HepG2 (cell line): Measurements from ENCODE around the gene TSPAN8. TPM values are rescaled to one million over a fixed set of nuclear protein-coding genes. Genes with fewer than 3 reads are reported as not detected.

Experiments used
- ATAC-seq: fragments of 200-7000 bp; cut with Tn5 transposase; 3 replicates; pipeline ENCODE4 v1.9.1; 2020; ENCODE audit warnings: mild to moderate bottlenecking, moderate library complexity
- BruUV-seq: library from RNA; stranded (reverse); fragments of 400-500 nt; replicated peaks from 2 replicates; lab custom pipeline; 2021; lab: Mats Ljungman, UMichigan
- CTCF ChIA-PET: fragments of 300-600 bp; formaldehyde crosslinking; extraction: SDS; loops from one replicate; lab custom pipeline; 2021; ENCODE audit warnings: low total read pairs, inconsistent platforms, low intra/inter-chr PET ratio; lab: Yijun Ruan, JAX
- POLR2A ChIA-PET: fragments of 350-600 bp; sonication (Branson Sonifier 250); formaldehyde crosslinking; loops from one replicate; lab custom pipeline; 2020; ENCODE audit warnings: antibody characterized with exemption, inconsistent platforms; lab: Yijun Ruan, JAX
- DNase-seq: peaks from one replicate; pipeline ENCODE4 v3.0.0-alpha.2; 2015; ENCODE audit warnings: low spot score
- FAIRE-seq: peaks from 3 replicates; lab custom pipeline; 2011; peaks lifted over from hg19 to GRCh38; lab: Jason Lieb, UNC
- H2AFZ ChIP-seq: one replicate; pipeline ENCODE4 v1.6.1; 2011; ENCODE audit warnings: low read length, inconsistent platforms
- H3K27ac ChIP-seq: fragments of 300-600 bp; 3 replicates; pipeline ENCODE4 v1.8.0; 2011; ENCODE audit warnings: mixed run types, mild to moderate bottlenecking, mixed read lengths, low read length, inconsistent platforms; ENCODE audit not compliant: insufficient read depth; ENCODE audit errors: extremely low read length
- H3K27me3 ChIP-seq, 2 experiments: fragments of 200-600 bp in 1 of 2; 2 replicates in 1 of 2; 3 replicates in 1 of 2; pipeline versions ENCODE4 v1.6.0 to v1.8.0; 2011; ENCODE audit warnings: low read length in 2 of 2, mild to moderate bottlenecking in 2 of 2, moderate library complexity in 2 of 2, inconsistent platforms in 1 of 2; ENCODE audit not compliant: insufficient read depth in 2 of 2, control insufficient read depth in 1 of 2
- H3K36me3 ChIP-seq, 2 experiments: fragments of 200-600 bp in 1 of 2; replicated peaks in 1 of 2; 2 replicates in 1 of 2; 3 replicates in 1 of 2; pipeline versions ENCODE4 v1.5.1 to v1.8.0; 2011; ENCODE audit warnings: low read length in 2 of 2, inconsistent platforms in 1 of 2; ENCODE audit not compliant: insufficient read depth in 2 of 2, control insufficient read depth in 1 of 2
- H3K4me1 ChIP-seq: 2 replicates; pipeline ENCODE4 v1.5.1; 2012; ENCODE audit warnings: low read length, inconsistent platforms; ENCODE audit not compliant: insufficient read depth
- H3K4me2 ChIP-seq: 2 replicates; pipeline ENCODE4 v1.6.0; 2011; ENCODE audit warnings: low read depth, low read length, inconsistent platforms
- H3K4me3 ChIP-seq, 3 experiments: fragments of 200-600 bp in 1 of 3; sonication (generic), shearing (Covaris generic) in 1 of 3; replicated peaks in 1 of 3; 2 replicates each; pipeline ENCODE4 v1.5.1; 2011 to 2016; ENCODE audit warnings: low read length in 3 of 3, inconsistent platforms in 2 of 3, low read depth in 2 of 3, mild to moderate bottlenecking in 2 of 3, control low read depth in 1 of 3, mixed read lengths in 1 of 3; ENCODE audit not compliant: insufficient read depth in 1 of 3
- H3K79me2 ChIP-seq: one replicate; pipeline ENCODE4 v1.6.1; 2011; ENCODE audit warnings: low read length, inconsistent platforms; ENCODE audit not compliant: insufficient read depth
- H3K9ac ChIP-seq: 2 replicates; pipeline ENCODE4 v1.6.0; 2011; ENCODE audit warnings: mild to moderate bottlenecking, low read depth, low read length, inconsistent platforms; ENCODE audit not compliant: insufficient read depth
- H3K9me3 ChIP-seq: 2 replicates; pipeline ENCODE4 v1.5.1; 2012; ENCODE audit warnings: mild to moderate bottlenecking, low read length
- H4K20me1 ChIP-seq: 2 replicates; pipeline ENCODE4 v1.6.0; 2011; ENCODE audit warnings: inconsistent platforms, mild to moderate bottlenecking, low read length, moderate library complexity; ENCODE audit not compliant: insufficient read depth
- ASH2L ChIP-seq: fragments of 300-600, 200-600 bp; sonication (generic); IDR thresholded peaks from 2 replicates; pipeline ENCODE4 v1.7.0; 2017; ENCODE audit warnings: low read depth, mild to moderate bottlenecking, moderate library complexity, mixed read lengths, low read length; ENCODE audit not compliant: insufficient read length
- CBX2 ChIP-seq, 2 experiments: fragments of 200-600 bp in 1 of 2; sonication (generic); formaldehyde crosslinking in 1 of 2; IDR thresholded peaks; 2 replicates each; pipeline versions ENCODE4 v1.7.0 to v1.8.1; 2018 to 2022; ENCODE audit warnings: low read depth in 2 of 2, low read length in 1 of 2, mild to moderate bottlenecking in 1 of 2, missing genetic modification reagents in 1 of 2
- MED1 ChIP-seq: sonication (generic); formaldehyde crosslinking; IDR thresholded peaks from 2 replicates; pipeline ENCODE4 v1.4.0; 2020; ENCODE audit warnings: missing genetic modification reagents
- NFIB ChIP-seq: sonication (generic); formaldehyde crosslinking; IDR thresholded peaks from 2 replicates; pipeline ENCODE4 v1.9.0; 2021; ENCODE audit warnings: missing genetic modification reagents, mild to moderate bottlenecking, borderline replicate concordance
- RFX5 ChIP-seq: IDR thresholded peaks from 2 replicates; pipeline ENCODE4 v1.6.1; 2011; ENCODE audit warnings: low read depth, low read length, improper control_type of control experiment
- RNF2 ChIP-seq: fragments of 450-650 bp; conservative IDR thresholded peaks from 2 replicates; pipeline ENCODE4 v1.6.1; 2016; ENCODE audit warnings: low read depth
- SETDB1 ChIP-seq: sonication (generic); formaldehyde crosslinking; IDR thresholded peaks from 2 replicates; pipeline ENCODE4 v1.5.1; 2020; ENCODE audit warnings: missing genetic modification reagents, mild to moderate bottlenecking, borderline replicate concordance
- ZEB1 ChIP-seq: IDR thresholded peaks from 2 replicates; pipeline ENCODE4 v1.6.1; 2012; ENCODE audit warnings: mild to moderate bottlenecking, low read depth, inconsistent platforms; ENCODE audit not compliant: insufficient replicate concordance
- ZNF12 ChIP-seq: sonication (generic); formaldehyde crosslinking; IDR thresholded peaks from 2 replicates; pipeline ENCODE4 v1.5.0; 2020; ENCODE audit warnings: missing genetic modification reagents
- ZNF232 ChIP-seq: sonication (generic); formaldehyde crosslinking; IDR thresholded peaks from 2 replicates; pipeline ENCODE4 v1.4.0; 2020; ENCODE audit warnings: missing genetic modification reagents, borderline replicate concordance
- ZNF326 ChIP-seq: sonication (generic); formaldehyde crosslinking; IDR thresholded peaks from 2 replicates; pipeline ENCODE4 v1.4.0; 2020; ENCODE audit warnings: missing genetic modification reagents, borderline replicate concordance
- ZNF350 ChIP-seq: sonication (generic); formaldehyde crosslinking; IDR thresholded peaks from 2 replicates; pipeline ENCODE4 v1.4.0; 2020; ENCODE audit warnings: mild to moderate bottlenecking, low read depth, missing genetic modification reagents, borderline replicate concordance
- ZNF468 ChIP-seq: sonication (generic); formaldehyde crosslinking; IDR thresholded peaks from 2 replicates; pipeline ENCODE4 v1.8.0; 2022; ENCODE audit warnings: mild to moderate bottlenecking, moderate library complexity, missing genetic modification reagents
- WGBS: methylation state at CpG from one replicate; pipeline ENCODE4 v1.1.6; 2017; ENCODE audit warnings: low lambda C conversion rate; 5-methylcytosine and 5-hydroxymethylcytosine counted together
- in situ Hi-C: cut with HindIII; loops from 2 replicates; pipeline ENCODE4 v1.10.0; 2017; ENCODE audit warnings: low pct_unique_long_range_greater_than_20kb; ENCODE audit not compliant: extremely low pct_ligation_motif_present
- intact Hi-C: fragments of 100-400 bp; cut with micrococcal nuclease; formaldehyde crosslinking; loops from one replicate; pipeline ENCODE4 v1.10.0; 2022; ENCODE audit not compliant: unreplicated experiment
- polyA plus RNA-seq, 8 experiments: library from polyadenylated mRNA; depleted of rRNA in 3 of 8; stranded (reverse) in 7 of 8; unstranded in 1 of 8; fragments of >200 nt; fragmentation: Illumina TruSeq in 4 of 8; extraction: Trizol in 4 of 8; gene quantifications; 2 replicates each; pipeline versions ENCODE4 v1.2.1 to v1.2.3, GENCODE V29; 2011 to 2016; ENCODE audit warnings: low read depth in 4 of 8, missing spikeins in 1 of 8, mixed read lengths in 1 of 8; ENCODE audit not compliant: insufficient read depth in 1 of 8
- total RNA-seq, 5 experiments: library from RNA; depleted of rRNA; stranded (reverse); fragments of >200 nt; fragmentation: Illumina TruSeq; extraction: Trizol; gene quantifications; 2 replicates each; pipeline ENCODE4 v1.2.3, GENCODE V29; 2016; ENCODE audit warnings: low read depth in 1 of 5
- TF ChIP-seq, protein P1 (sequence below), 2 experiments: sonication (generic) in 1 of 2; formaldehyde crosslinking in 1 of 2; IDR thresholded peaks; 2 replicates each; pipeline versions ENCODE4 v1.4.0 to v1.6.1; 2018 to 2020; ENCODE audit warnings: missing genetic modification reagents in 2 of 2, borderline replicate concordance in 1 of 2, low read depth in 1 of 2, mild to moderate bottlenecking in 1 of 2, missing biosample characterization in 1 of 2
- TF ChIP-seq, protein P2 (sequence below): sonication (generic); formaldehyde crosslinking; IDR thresholded peaks from 2 replicates; pipeline ENCODE4 v1.8.1; 2023; ENCODE audit warnings: mild to moderate bottlenecking, missing genetic modification reagents, borderline replicate concordance
- TF ChIP-seq, protein P3 (sequence below): sonication (generic); formaldehyde crosslinking; IDR thresholded peaks from 2 replicates; pipeline ENCODE4 v1.9.0; 2021; ENCODE audit warnings: missing genetic modification reagents, borderline replicate concordance

TSPAN8 gene
- total and polyA plus RNA-seq, 2 of the 13 experiments (the other 11 are each of a cell fraction or from before 2014, with no cell fraction given), result 3.4 to 3.9 TPM

DNA sequence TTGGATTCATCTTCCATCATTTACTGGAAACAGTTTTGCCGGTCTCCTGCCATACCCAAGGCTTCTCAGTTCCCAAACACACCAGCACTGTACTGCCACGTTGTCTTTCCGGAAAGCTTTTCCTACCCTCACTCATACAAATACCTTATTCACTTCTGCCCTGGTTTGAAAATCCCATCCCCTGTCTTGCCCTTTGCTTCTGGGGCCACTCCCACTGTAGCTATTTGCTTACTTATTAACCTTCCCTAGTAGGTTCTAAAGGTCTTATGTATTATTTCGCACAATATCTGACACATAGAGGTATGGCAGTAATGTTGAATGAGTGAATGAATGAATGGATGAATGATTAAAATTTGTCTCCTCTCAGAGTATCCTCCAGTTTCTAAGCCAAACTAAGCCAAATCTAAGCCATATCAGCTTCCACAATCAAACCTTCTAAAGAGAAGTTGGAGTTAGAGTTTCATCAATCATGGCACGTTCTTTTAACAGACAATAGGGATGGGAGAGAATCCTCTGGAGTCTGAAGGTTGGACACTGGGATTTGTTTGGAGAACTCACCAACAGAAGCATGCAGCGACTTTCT, 18.6 kb downstream of the TSPAN8 start (continued):
- TF ChIP-seq ZNF468 (CRISPR knock-in tag), result no peak
- TF ChIP-seq ASH2L, result no peak
- TF ChIP-seq, protein P1, sequence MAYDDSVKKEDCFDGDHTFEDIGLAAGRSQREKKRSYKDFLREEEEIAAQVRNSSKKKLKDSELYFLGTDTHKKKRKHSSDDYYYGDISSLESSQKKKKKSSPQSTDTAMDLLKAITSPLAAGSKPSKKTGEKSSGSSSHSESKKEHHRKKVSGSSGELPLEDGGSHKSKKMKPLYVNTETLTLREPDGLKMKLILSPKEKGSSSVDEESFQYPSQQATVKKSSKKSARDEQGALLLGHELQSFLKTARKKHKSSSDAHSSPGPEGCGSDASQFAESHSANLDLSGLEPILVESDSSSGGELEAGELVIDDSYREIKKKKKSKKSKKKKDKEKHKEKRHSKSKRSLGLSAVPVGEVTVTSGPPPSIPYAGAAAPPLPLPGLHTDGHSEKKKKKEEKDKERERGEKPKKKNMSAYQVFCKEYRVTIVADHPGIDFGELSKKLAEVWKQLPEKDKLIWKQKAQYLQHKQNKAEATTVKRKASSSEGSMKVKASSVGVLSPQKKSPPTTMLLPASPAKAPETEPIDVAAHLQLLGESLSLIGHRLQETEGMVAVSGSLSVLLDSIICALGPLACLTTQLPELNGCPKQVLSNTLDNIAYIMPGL (CRISPR knock-in tag; IDR thresholded peaks at IDR 0.05; ENCODE audit: borderline replicate concordance in 1 of 2, low read depth in 1 of 2), result no peak

DNA sequence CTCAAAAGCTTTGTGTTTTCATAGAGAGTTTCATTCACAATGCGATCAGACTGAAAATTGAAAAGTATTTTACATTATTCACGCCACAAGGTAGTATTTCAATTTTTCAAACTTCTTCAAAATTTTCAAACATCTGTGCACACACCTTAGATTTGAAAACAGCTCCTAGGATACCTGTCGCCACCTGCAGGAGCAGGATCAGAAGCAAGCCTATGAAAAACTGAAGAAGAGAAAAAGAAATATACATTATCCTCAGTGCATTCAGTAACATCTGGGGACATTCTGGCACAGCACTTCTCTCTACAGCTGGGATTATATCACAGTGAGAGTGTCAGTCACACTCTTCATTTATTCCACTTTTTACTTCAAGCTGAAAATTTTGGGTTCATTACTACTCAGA, 19.8 kb downstream of the TSPAN8 start:
- no peaks in the 10 kb centered on the region for H3K9me3 ChIP-seq
- H3K27me3 ChIP-seq, result no peaks in the 10 kb centered on the region
- BruUV-seq, result no TSS peak
- FAIRE-seq (no peak), DNase-seq (no peak), ATAC-seq (no peak)
- no peaks in the 10 kb centered on the region for H4K20me1 ChIP-seq
- H3K27ac ChIP-seq, result no peak overlapping the region
- TF ChIP-seq CBX2 (IDR thresholded peaks at IDR 0.05; ENCODE audit: low read depth, low read length), result no peak
- TF ChIP-seq CBX2 (CRISPR knock-in tag; IDR thresholded peaks at IDR 0.05; ENCODE audit: low read depth), result no peak
- no peak for TF ChIP-seq RNF2
- TF ChIP-seq RFX5, result no peak
- TF ChIP-seq, protein P2, sequence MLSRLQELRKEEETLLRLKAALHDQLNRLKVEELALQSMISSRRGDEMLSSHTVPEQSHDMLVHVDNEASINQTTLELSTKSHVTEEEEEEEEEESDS (CRISPR knock-in tag), result no peak
- no peak for TF ChIP-seq ZNF326
- TF ChIP-seq ZEB1, result no peak
- no peak for TF ChIP-seq MED1 (CRISPR knock-in tag)
- TF ChIP-seq ZNF232 (CRISPR knock-in tag), result no peak
- TF ChIP-seq ZNF12 (CRISPR knock-in tag), result no peak
- TF ChIP-seq NFIB, result no peak
- TF ChIP-seq, protein P3, sequence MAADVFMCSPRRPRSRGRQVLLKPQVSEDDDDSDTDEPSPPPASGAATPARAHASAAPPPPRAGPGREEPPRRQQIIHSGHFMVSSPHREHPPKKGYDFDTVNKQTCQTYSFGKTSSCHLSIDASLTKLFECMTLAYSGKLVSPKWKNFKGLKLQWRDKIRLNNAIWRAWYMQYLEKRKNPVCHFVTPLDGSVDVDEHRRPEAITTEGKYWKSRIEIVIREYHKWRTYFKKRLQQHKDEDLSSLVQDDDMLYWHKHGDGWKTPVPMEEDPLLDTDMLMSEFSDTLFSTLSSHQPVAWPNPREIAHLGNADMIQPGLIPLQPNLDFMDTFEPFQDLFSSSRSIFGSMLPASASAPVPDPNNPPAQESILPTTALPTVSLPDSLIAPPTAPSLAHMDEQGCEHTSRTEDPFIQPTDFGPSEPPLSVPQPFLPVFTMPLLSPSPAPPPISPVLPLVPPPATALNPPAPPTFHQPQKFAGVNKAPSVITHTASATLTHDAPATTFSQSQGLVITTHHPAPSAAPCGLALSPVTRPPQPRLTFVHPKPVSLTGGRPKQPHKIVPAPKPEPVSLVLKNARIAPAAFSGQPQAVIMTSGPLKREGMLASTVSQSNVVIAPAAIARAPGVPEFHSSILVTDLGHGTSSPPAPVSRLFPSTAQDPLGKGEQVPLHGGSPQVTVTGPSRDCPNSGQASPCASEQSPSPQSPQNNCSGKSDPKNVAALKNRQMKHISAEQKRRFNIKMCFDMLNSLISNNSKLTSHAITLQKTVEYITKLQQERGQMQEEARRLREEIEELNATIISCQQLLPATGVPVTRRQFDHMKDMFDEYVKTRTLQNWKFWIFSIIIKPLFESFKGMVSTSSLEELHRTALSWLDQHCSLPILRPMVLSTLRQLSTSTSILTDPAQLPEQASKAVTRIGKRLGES (CRISPR knock-in tag), result no peak
- TF ChIP-seq SETDB1 (CRISPR knock-in tag), result no peak
- no peak for TF ChIP-seq ZNF350 (CRISPR knock-in tag)
- H3K9ac ChIP-seq, result no peak overlapping the region
- POLR2A ChIA-PET, result no interaction called here
- H2AFZ ChIP-seq, result no peak overlapping the region
- no peak overlapping the region for H3K4me2 ChIP-seq
- H3K4me3 ChIP-seq, result no peak overlapping the region
- H3K4me1 ChIP-seq, result peaks cover 67% of the 10 kb centered on the region
- CTCF ChIA-PET, result no interaction called here
- in situ Hi-C loops (loop anchor here (10.0 to 25.0 kb wide), 2 partner anchors 247 to 599 kb away; no protein-coding TSS in a partner anchor), intact Hi-C loops (loop anchor here (2.0 kb wide), 1 partner anchor 21 kb away; no protein-coding TSS in a partner anchor)
- H3K36me3 ChIP-seq, result no peaks in the 10 kb centered on the region
- 97% methylated on average over 3 of the region's 3 CpGs for WGBS
- H3K79me2 ChIP-seq, result no peaks in the 10 kb centered on the region
